ENCODE data around the gene ZNF277.
"Not testable (repeated sequence)": the region's sequence is repeated elsewhere in the genome, so short reads cannot be mapped to it uniquely, and the experiment has no call there.

ZNF277 gene

DNA sequence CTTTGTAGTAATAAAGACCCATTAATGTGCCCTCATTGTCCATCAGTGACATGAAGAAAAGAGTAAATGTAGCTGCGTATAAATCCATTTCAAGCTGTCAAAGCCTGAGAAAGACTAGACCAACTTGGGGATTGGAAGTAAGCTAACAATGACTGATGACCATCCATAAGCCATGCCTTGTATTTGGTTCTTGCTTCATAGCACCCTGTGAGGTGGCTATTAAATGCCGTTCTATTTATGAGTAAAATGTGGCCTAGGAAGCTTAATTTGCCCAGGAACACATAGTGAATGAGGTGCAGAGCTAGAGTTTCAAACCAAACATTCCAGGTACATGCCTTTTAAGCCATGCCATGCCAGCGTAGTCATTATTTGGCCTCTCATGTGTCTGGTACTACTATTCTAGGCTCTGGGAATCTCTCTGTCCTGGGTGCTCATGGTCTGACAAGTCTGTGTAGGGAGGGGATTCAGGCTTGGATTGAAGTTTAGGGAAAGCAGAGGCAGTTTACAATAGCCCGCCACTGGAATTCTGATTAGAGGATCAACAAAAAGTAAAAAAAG is 92.1 kb downstream of the ZNF277 start:
- no peak for DNase-seq

GRCh38 chr7:112300072-112300471 is 93.6 kb downstream of the ZNF277 start:
- no peak for DNase-seq

- no peak for DNase-seq
Observed at GRCh38 chr7:112300831-112301407, 94.4 kb downstream of the ZNF277 start.

- no peak for DNase-seq
Observed at GRCh38 chr7:112302566-112302965, 96.1 kb downstream of the ZNF277 start.

DNA sequence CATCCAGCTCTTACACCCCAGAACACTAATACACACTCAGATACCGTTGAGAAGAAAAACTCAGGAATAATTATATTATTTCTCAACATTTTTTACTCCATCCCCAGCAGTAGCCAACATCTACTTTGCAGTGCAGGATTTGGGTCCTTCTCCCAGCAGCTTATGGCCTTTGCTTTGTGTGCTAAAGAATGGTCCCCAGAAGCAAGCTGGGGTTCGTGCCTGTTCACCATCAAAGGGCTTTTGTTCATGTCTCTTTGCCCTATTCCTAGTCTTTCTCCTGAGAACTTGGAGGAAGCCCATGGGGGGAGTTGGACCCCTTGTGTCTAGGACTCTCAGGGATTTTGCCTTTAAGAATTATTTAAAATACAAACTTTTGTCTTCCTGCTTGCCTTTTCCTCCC is 100.4 kb downstream of the ZNF277 start:
- DNase-seq, result no peak

DNA sequence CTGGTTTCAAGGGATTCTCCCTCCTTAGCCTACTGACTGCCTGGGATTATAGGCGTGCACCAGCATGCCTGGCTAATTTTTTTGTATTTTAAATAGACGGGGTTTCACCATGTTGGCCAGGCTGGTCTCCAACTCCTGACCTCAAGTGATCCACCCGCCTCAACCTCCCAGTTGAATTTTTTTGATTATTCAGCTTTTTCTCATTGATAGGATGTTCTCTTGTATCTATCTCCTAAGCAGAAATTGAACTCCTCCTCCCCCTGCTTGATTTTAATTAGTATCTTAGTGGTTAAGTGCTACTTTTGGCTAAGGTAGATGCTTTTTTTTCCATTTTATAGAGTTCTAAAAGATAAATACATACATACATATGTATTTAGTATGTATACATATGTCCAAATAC is 101.0 kb downstream of the ZNF277 start:
- no peak for DNase-seq

GRCh38 chr7:112308974-112309373 is 102.5 kb downstream of the ZNF277 start:
- DNase-seq, result no peak

DNA sequence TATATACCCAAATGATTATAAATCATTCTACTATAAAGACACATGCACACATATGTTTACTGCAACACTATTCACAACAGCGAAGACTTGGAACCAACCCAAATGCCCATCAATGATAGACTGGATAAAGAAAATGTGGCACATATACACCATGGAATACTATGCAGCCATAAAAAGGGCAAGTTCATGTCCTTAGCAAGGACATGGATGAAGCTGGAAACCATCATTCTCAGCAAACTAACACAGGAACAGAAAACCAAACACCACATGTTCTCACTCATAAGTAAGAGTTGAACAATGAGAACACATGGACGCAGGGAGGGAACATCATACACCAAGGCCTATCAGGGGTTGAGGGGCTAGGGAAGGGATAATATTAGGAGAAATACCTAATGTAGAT is 110.3 kb downstream of the ZNF277 start:
- not testable (repeated sequence) for DNase-seq

DNA sequence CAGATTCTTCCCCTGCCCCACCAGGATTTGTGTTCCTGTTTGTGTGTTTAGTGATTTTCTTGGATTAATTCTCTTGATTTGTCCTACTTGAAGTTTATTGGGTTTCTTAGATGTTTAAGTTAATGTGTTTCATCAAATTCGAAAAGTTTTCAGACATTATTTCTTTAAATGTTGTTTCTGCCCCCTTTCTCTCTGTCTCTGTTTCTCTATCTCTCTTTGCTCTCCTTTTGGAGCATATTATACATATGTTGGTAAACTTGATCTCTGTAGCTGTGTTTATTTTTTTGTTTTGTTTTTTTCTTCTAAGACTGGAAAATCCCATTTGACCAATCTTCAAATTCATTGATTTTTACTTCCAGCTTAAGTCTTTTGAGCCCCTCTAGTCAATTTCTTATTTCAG is 115.6 kb downstream of the ZNF277 start:
- DNase-seq, result no peak

- DNase-seq, result no peak
Observed at GRCh38 chr7:112327566-112327965, 121.1 kb downstream of the ZNF277 start.

- no peak for DNase-seq
Observed at GRCh38 chr7:112331492-112331891, 125.0 kb downstream of the ZNF277 start.

- no peak for DNase-seq
Observed at GRCh38 chr7:112334366-112334765, 127.9 kb downstream of the ZNF277 start.

GRCh38 chr7:112336261-112336660 is 129.8 kb downstream of the ZNF277 start:
- DNase-seq, result no peak

DNA sequence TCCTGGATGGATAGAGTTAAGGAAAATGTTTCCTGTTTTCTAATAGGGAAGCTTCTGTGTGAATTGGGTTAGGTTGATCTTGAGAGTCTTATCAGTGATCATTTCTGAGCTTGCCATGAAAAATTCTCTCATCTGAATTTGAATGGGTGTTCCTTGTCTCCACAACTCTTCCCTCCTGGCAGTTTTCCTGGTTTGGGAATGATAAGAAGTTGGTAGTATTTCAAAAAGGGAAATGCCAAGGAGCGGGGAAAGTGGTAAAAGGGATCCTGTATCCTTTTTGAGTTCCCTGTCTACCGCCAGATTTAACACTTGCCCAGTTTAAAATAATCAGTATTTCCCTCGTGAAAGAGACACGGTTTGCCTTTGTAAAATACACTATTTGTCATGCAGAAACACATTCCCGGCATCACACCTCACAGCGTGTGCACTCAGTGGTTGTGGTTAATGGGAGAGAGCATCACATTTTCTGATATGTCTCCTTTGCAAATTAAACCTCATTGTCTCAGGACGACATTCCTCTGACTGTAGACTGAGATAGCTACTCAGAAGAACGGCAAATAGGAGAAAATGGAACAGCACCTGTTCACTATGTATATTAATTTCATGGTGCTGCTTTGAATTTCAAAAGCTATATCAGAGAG is 130.6 kb downstream of the ZNF277 start:
- DNase-seq, result no peak

GRCh38 chr7:112337892-112338291 is 131.4 kb downstream of the ZNF277 start:
- DNase-seq, result no peak

GRCh38 chr7:112338786-112339185 is 132.3 kb downstream of the ZNF277 start:
- DNase-seq, result no peak

GRCh38 chr7:112341464-112341863 is 135.0 kb downstream of the ZNF277 start:
- no peak for DNase-seq

DNA sequence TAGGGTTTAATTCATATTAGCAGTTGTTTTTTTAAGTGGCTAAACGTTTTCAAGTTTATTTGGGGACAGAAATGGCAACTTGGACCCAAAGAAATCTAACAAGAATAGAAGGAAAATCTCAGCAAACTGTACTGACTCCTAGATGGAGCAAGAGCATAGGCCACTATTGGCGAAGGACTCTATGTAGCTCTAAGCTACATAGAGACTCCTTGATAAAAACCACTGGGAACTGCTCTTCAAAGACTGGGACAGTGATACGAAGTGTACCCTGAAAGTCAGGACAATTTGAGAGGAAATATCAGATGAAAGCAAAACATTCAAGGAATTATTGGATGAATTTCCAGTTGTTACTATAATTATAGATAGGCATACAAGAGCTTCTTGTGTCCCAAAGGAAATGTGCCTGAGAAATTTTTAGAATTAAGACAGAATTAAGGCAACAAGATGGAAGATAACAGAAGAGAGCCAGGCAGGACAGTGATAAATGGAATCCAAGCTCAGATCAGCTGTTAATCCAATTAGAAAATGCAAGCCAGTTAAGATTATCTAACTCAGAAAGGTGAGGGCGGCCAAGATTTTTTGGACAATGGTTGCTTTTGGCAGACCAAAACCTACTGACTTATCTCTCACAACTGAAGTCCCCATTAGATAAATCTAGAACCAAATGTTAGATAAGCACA is 140.0 kb downstream of the ZNF277 start:
- no peak for DNase-seq

GRCh38 chr7:112347088-112347487 is 140.6 kb downstream of the ZNF277 start:
- DNase-seq, result no peak

DNA sequence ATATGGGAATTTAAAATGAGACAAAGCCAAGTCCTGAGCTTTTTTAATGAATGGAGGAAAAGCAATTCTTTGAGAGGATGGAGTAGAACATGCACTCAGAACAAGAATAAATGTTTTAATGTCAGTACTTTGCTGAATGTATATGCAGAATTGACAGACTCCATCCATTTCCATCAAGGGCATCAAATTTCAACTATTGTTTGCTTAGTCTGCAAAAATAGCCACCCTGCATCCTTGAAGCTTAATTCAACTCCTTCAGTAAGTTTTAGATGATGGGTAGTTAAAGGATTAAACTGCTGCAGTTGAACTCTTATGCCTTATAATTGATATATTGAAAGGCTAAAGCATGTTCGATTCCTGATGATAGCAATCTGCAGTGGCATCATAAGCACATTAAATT is 144.1 kb downstream of the ZNF277 start:
- no peak for DNase-seq

DNA sequence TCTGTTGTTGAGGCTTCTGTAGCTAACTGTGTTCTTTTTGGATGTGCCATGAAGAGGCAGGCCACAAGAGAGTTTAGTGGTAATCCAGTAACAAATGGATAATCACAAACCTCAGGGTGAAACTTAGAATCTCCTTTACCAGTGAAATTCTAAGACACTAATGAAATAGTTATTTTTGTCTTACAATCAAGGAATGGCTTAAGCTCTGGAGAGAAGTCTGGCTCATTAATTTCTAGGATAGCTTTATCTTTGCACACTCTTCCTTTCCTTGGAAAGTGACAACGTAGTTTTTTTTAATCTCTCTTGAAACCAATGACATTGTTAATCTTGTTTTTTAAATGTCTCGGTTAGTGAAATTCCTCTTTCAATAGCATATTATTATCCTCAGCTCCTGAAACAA is 150.1 kb downstream of the ZNF277 start:
- DNase-seq, result no peak

DNA sequence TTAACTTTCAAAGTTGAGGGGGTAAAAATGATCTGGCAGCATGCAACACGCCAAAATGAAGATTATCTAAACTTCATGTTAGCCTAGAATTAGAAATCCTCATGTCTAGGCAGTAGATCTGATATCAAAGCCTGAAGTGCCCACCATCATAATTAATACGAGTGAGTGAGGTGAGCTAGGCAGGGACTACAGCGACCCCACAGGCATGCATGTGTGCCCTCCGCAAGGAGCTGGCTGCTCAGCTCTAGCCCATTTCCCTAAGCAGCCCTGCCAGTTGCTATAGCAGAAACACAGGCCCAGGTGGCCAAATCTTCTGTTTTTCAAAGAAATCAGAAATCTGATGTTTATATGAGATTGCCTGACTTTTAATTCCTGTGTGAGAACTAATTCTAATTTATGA is 150.6 kb downstream of the ZNF277 start:
- no peak for DNase-seq

DNA sequence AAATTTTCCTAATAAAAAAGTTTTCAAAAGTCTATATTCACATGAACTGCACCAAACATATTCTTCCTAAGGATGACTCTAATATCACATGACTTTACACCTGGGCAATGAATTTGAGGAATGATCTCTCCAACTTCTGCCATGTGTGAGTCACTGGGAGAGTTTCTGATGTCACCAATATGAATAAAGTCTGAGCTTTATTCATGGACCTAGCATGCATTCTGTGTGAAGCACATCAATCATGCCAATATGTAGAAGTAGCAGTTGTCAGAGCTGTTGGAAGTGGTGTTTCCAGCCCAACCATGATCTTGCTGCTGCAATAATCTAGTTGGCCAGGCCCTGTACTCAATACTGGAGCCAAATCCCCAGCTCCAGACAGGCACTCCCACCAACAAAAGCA is 152.0 kb downstream of the ZNF277 start:
- DNase-seq, result no peak

- DNase-seq, result no peak
Observed at GRCh38 chr7:112359086-112359485, 152.6 kb downstream of the ZNF277 start.
